Measurements from ENCODE around the gene PRPF40A.

PRPF40A gene

DNA sequence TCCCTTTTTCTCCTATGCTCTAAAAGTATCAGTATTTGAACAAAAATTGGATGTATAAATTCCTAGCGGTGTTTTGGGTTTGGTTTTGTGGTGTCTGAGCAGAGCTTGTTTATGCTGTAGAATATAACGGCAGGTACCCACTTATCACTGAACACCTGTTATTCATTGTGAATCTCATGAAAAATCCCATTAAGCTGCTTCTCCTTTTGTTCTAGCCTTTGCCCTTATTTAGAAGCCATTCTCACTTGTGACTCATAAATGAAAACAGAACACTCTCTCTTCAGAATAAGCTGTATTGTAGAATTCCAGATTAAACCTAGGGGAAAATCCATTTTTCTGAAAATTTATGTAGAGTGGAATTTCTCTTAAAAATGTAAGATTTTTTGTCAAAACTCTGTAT lies 104.0 kb downstream of the PRPF40A start:
- Histone ChIP-seq H3K4me3 (replicated peaks; ENCODE audit: insufficient read depth, low read length) (no peak overlapping the region), H3K27me3 (ENCODE audit: insufficient read depth, poor library complexity, severe bottlenecking) (no peaks in the 10 kb centered on the region), H3K27ac (replicated peaks) (peak overlapping the region; percentile 82)
- TF ChIP-seq POLR2AphosphoS5 (IDR thresholded peaks at IDR 0.05; ENCODE audit: low read depth): no peak
- TF ChIP-seq, protein P1, sequence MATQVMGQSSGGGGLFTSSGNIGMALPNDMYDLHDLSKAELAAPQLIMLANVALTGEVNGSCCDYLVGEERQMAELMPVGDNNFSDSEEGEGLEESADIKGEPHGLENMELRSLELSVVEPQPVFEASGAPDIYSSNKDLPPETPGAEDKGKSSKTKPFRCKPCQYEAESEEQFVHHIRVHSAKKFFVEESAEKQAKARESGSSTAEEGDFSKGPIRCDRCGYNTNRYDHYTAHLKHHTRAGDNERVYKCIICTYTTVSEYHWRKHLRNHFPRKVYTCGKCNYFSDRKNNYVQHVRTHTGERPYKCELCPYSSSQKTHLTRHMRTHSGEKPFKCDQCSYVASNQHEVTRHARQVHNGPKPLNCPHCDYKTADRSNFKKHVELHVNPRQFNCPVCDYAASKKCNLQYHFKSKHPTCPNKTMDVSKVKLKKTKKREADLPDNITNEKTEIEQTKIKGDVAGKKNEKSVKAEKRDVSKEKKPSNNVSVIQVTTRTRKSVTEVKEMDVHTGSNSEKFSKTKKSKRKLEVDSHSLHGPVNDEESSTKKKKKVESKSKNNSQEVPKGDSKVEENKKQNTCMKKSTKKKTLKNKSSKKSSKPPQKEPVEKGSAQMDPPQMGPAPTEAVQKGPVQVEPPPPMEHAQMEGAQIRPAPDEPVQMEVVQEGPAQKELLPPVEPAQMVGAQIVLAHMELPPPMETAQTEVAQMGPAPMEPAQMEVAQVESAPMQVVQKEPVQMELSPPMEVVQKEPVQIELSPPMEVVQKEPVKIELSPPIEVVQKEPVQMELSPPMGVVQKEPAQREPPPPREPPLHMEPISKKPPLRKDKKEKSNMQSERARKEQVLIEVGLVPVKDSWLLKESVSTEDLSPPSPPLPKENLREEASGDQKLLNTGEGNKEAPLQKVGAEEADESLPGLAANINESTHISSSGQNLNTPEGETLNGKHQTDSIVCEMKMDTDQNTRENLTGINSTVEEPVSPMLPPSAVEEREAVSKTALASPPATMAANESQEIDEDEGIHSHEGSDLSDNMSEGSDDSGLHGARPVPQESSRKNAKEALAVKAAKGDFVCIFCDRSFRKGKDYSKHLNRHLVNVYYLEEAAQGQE (IDR thresholded peaks at IDR 0.05; ENCODE audit: insufficient replicate concordance, low read depth): no peak
- TF ChIP-seq, protein P2, sequence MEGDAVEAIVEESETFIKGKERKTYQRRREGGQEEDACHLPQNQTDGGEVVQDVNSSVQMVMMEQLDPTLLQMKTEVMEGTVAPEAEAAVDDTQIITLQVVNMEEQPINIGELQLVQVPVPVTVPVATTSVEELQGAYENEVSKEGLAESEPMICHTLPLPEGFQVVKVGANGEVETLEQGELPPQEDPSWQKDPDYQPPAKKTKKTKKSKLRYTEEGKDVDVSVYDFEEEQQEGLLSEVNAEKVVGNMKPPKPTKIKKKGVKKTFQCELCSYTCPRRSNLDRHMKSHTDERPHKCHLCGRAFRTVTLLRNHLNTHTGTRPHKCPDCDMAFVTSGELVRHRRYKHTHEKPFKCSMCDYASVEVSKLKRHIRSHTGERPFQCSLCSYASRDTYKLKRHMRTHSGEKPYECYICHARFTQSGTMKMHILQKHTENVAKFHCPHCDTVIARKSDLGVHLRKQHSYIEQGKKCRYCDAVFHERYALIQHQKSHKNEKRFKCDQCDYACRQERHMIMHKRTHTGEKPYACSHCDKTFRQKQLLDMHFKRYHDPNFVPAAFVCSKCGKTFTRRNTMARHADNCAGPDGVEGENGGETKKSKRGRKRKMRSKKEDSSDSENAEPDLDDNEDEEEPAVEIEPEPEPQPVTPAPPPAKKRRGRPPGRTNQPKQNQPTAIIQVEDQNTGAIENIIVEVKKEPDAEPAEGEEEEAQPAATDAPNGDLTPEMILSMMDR (IDR thresholded peaks at IDR 0.05; ENCODE audit: insufficient read depth, low read length): no peak
- TF ChIP-seq GABPA (IDR thresholded peaks at IDR 0.05; ENCODE audit: low read depth): no peak
- TF ChIP-seq SPI1 (IDR thresholded peaks at IDR 0.05; ENCODE audit: borderline replicate concordance, low read depth): no peak
- no peak for DNase-seq (ENCODE audit: low read depth in 1 of 2, low spot score in 1 of 2)

DNA sequence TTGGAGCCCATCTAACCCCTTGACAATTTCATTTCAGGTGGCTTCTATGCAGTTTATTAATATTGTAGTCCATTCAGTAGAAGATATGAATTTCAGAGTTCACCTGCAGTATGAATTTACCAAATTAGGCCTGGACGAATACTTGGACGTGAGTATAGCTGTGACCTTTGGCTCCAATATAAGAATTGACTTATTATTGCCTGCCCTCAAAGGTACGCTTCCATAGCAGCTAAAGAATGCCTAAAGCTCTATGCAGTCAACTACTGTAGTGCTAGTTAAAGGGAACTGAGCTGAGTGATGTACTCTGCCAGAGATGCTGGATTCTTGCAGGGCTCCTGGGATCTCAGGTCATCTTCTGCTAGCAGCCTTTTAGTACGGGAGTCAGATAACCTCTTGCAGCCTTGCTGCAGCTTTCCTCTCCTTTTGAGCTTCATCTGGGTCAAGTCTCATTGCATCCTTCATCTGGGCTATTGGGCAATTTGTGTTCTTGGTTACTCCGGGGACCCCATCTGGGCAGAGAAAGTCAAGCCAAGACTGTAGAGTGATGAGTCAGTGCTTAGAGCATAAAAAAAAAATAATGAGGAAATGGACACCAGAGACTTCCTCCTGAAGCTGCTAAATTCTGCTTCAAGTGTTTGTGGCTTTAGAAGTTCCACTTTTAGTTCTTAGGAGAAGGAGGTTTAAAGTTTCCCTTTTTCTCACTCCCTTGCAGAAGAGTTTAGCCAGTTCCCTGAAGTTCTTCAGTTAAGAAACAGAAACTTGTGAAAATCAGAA lies 105.6 kb downstream of the PRPF40A start:
- Histone ChIP-seq H3K27me3 (ENCODE audit: insufficient read depth, poor library complexity, severe bottlenecking) (no peaks in the 10 kb centered on the region), H3K27ac (replicated peaks) (peak overlapping the region; percentile 82), H3K4me3 (replicated peaks; ENCODE audit: insufficient read depth, low read length) (no peak overlapping the region)
- peak; percentile 94 to 96 for DNase-seq (ENCODE audit: low read depth in 1 of 2, low spot score in 1 of 2)
- TF ChIP-seq POLR2AphosphoS5 (IDR thresholded peaks at IDR 0.05; ENCODE audit: low read depth) (peak; percentile 34; the same call in 1 of the 2 replicates), SPI1 (IDR thresholded peaks at IDR 0.05; ENCODE audit: borderline replicate concordance, low read depth) (peak; percentile 97), GABPA (IDR thresholded peaks at IDR 0.05; ENCODE audit: low read depth) (no peak)
- TF ChIP-seq, protein P1 (IDR thresholded peaks at IDR 0.05; ENCODE audit: insufficient replicate concordance, low read depth): no peak
- TF ChIP-seq, protein P2 (IDR thresholded peaks at IDR 0.05; ENCODE audit: insufficient read depth, low read length): no peak

DNA sequence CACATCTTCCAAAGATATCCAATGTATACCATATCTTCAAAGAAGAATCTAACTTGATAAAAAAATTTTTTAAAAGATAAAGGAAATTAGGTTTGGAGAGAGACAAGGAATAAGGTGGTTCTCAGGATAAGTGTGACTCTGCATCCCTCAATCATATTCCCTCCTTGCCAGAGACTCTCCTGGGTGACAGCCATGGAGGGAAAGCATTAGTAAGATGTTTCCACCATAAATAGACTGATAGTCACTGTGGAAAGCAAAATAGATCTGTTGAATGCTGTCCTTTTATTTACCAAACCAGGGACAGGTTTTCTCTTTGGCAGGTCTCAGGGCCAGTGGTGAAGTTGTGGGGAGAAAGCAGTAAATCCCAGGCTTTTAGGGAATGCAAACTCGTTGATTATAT lies 107.6 kb downstream of the PRPF40A start:
- no peak for DNase-seq (ENCODE audit: low read depth in 1 of 2, low spot score in 1 of 2)
- Histone ChIP-seq H3K27ac (replicated peaks) (no peak overlapping the region), H3K27me3 (ENCODE audit: insufficient read depth, poor library complexity, severe bottlenecking) (no peaks in the 10 kb centered on the region), H3K4me3 (replicated peaks; ENCODE audit: insufficient read depth, low read length) (no peak overlapping the region)
- TF ChIP-seq POLR2AphosphoS5 (IDR thresholded peaks at IDR 0.05; ENCODE audit: low read depth) (no peak), SPI1 (IDR thresholded peaks at IDR 0.05; ENCODE audit: borderline replicate concordance, low read depth) (no peak), GABPA (IDR thresholded peaks at IDR 0.05; ENCODE audit: low read depth) (no peak)
- TF ChIP-seq, protein P2 (IDR thresholded peaks at IDR 0.05; ENCODE audit: insufficient read depth, low read length): no peak
- TF ChIP-seq, protein P1 (IDR thresholded peaks at IDR 0.05; ENCODE audit: insufficient replicate concordance, low read depth): no peak
